C1 segment of cervical spinal cord (tissue), 14 donors: Measurements from ENCODE around the gene PPM1B.
"Not testable (repeated sequence)": the region's sequence is repeated elsewhere in the genome, so short reads cannot be mapped to it uniquely, and the experiment has no call there.

ENCODE experiments used
- DNase-seq, 14 donors: peaks; one replicate each; lab custom pipeline; 2025; lab: John Stamatoyannopoulos, UW

PPM1B gene

DNA sequence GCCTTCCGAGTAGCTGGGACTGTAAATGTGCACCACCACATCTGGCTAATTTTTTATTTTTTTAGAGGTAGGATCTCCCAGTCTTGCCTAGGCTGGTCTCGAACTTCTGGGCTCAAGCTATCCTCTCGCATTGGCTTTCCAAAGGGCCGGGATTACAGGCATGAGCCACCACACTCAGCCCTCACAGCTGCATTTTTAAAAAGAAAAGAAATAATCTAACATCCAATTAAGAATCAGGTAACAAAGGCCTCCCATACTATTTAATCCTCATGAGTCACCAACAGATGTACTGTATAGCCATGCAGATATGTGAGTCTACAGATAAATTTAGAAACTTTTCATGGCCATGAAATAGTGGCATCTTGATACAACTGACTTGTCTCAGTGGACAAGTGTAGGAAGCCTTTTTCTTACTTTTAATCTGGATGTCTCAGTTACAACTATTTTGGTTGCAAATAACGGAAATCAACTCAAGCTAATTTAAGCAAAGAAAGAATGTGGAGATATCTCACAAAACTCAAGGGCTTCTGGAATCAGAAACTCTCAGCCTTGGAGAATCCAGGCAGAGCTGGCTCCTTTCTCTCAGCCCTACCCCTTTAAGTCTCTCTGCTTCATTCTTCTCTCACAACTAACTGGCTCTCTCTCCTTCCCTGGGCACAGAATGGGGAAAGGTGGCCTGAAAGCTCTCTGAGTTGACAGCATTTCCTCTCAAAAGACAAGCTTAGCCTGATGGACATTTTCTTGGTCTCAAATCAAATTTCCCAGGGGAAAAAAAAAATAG lies 12.8 kb upstream of the PPM1B start:
- no peak for DNase-seq

GRCh38 chr2:44163777-44164176 lies 4.9 kb upstream of the PPM1B start:
- DNase-seq: no peak

- DNase-seq: no peak
Observed at GRCh38 chr2:44164617-44165016, 4.1 kb upstream of the PPM1B start.

- DNase-seq: no peak
Observed at GRCh38 chr2:44166096-44166495, 2.6 kb upstream of the PPM1B start.

DNA sequence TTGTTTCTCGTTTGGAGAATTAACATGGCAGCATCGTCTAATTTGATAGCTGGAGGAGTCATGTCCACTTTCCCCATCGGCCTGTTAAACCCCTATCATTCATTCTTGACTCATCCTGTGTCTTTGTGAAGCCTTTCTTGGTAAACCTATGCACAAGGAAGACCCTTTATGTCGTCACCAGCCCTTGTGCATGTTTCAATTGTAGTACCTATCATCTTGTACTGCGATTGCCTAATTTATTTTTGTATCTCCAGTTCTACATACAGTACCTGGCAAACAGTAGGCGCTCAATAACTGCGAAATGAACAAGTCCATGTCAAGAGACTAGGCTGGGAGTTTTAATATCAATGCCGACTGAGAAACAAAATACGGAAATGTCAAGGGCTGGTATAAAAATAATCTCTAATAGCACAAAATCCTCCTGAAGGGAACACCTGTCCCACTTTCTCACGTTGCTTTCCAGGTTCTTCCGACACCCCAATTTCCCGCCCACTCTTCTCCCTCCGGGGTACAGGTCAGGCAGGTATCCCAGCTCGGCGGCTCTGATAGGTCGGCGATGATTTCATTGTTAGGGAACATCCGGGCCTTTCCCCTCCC lies 1.3 kb upstream of the PPM1B start:
- DNase-seq: no peak

DNA sequence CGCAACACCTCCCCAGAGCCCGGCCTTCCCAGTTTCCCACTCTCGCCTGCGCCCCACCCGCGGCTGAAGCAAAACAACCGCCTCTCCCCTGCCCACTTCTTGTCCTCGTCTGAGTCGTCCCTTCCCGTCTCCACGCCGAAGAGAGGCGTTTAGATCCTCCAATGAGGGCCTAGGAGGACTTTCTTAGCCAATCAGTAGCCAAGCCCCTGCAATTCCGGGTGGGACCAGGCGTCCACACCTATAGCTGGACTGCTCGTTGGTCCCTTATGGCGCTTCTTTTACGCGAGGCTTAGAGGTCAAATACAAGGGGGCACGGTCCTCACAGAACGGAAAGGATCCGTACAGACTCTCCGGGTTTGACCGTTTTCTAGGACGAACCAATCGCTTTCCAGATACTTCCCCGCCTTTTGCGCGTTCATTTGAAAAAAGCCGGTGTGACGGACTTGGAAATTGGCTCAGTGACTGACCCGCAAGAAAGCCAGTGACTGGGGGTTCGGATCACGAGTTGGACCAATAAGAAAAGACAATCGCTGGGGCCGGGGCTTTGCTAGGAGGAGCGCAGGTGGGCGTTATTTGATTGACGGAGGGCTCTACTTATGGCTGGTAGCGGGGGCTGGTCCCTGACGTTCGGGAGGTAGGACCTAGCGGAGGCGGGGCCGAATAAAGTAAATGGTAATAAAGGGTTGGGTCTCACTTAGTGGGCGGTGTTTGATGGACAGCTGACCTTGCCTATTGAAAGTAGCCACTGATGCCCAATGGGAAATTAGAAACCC lies 581 bp upstream of the PPM1B start:
- peak; percentile 100 for DNase-seq

DNA sequence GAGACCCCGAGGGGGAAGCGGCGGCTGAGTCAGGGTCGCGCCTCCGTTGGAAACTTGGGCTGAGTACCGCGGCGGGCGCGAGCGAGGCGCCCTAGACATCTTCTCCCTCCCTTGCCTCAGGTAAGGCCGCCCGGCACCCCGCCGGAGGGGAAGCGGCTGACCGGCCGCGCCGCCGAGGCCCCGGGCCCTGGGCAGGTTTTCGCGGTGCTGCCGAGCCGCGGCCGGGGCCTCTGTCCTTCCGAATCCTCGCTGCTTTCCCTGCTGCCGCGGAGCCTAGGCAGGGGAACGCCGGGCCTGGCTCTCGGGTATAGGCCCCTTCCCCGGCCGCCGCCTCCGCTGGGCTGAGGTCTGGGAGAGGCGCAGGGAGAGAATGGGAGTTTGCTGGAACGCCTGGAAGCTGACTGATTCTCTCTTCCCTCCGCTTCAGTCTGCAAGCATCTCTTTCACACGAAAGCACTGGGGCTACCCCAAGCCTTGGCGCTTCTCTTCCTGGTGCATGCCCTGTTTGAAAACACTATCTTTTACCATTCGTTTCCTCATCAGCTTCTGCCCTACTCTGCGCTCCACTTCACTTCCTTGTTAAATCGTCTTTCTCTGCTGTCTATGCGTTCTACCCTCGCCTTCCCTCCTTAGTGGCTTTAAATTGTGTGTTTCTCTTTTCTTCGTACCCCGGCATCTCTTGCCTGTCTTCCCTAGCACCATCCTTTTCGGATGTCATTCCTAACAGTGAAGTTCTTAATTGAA lies 652 bp downstream of the PPM1B start:
- peak in 11 of 14 donors; percentile 22 to 80 (median 51) for DNase-seq

- peak in 1 of 14 donors; percentile 17 for DNase-seq
Observed at GRCh38 chr2:44170311-44170717, 1.6 kb downstream of the PPM1B start.

DNA sequence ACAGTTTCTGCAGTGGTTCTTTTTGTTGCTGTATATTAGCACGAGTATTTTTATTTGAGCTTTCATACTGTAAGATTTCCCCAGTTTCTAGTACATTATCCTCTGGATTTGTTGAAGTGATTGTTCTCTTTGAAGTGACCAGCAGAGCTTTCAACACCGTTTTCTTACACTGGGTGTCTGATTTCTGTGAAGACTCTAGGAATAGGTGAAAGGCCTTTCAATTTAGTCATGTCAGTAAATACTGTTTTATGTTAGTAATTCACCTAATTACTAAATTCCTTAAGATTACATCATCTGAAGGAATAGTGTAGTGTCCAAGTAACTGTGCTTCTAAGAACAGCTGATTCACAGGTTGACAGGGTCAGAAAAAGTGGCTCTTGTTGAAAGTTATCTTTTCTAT lies 2.3 kb downstream of the PPM1B start:
- DNase-seq: no peak

- DNase-seq: not testable (repeated sequence)
Observed at GRCh38 chr2:44171442-44171841, 2.8 kb downstream of the PPM1B start.

DNA sequence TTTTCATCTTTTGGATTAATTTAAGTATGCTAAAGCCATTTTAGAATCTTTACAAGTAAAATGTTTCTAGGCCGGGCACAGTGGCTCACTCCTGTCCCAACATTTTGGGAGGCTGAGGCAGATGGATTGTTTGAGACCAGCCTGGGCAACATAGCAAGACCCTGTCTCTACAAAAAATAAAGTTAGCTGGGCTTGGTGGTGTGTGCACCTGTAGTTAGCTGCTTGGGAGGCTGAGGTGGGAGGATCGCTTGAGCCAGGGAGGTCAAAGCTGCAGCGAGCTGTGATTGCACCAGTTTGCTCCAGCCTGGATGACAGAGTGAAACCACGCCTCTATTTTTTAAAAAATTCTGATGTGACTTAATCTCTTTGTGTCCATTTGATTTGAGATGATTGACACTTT lies 3.9 kb downstream of the PPM1B start:
- DNase-seq: no peak

- DNase-seq: no peak
Observed at GRCh38 chr2:44178950-44179349, 10.3 kb downstream of the PPM1B start.

DNA sequence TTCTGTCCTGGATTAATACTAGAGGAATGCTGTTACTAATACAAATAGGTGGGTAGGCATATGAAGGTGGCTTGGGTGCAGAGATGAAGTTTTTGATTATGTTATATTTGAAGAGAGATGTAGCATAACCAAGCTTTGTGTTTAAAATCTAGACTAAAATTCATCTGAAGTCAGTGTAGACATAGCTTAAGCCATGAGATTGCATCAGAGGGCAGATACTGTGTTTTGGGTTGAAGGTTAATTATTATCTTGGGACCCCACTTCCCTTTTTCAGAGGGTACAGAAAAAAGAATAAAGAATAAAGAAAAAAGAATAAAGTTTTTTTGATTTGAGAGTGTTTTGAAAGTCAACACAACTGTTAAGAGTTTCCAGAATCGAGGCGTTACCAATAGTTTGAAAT lies 13.0 kb downstream of the PPM1B start:
- DNase-seq: no peak

DNA sequence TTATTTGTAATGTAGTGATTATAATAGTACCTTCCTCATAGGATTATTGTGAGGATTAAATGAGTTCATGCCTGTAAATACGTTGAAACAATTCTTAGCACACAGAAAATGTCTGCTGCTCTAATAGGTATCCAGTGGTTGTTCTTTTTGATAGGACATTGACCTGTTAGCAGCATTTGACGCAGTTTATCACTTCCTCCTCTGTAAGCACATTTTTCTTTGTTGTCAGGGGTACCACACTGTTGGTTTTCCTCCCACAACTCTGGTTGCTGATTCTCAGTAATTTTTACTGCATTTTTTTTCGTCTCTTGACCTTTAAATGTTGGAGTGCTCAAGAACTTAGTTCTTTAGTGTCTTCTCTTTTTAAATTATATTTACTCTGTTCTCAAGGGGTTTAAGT lies 15.4 kb downstream of the PPM1B start:
- no peak for DNase-seq

- no peak for DNase-seq
Observed at GRCh38 chr2:44186810-44187209, 18.1 kb downstream of the PPM1B start.

- DNase-seq: no peak
Observed at GRCh38 chr2:44187251-44187650, 18.6 kb downstream of the PPM1B start.

GRCh38 chr2:44188696-44189095 lies 20.0 kb downstream of the PPM1B start:
- no peak for DNase-seq

DNA sequence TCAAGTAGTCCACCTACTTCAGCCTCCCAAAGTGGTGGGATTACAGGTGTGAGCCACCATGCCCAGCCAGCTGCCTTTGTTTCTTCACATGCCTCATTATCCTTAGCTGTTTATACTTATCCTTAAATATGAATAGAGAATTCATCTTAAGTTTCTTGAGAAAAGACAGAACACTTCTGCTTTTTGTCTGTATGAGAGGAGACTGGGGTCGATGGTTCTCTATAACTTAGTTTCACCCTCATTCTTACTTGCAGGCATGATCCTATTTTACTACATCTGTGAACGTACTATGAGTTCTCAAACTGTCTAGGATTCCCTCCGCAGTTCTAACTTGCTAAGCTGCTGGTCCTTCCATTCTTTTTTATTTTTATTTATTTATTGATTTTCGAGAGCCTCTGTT lies 20.4 kb downstream of the PPM1B start:
- no peak for DNase-seq

DNA sequence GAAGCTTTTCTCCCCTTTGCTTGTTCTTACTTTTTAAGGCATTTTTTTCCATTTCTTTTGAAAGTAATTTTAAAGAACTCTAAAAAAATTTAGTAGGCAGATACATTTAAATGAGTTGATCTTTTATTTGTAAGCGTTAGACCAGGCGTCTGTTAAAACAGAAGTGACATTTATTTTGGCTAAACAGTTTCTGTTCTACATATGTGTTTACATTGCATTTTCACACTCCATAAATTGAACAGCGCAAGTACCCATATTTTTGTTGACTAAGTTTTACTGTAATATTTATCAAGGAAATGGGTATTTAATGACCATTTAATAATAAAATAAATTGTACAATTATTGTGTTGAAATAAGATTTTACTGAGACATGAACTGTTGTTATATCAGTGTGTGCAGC lies 21.9 kb downstream of the PPM1B start:
- DNase-seq: no peak

DNA sequence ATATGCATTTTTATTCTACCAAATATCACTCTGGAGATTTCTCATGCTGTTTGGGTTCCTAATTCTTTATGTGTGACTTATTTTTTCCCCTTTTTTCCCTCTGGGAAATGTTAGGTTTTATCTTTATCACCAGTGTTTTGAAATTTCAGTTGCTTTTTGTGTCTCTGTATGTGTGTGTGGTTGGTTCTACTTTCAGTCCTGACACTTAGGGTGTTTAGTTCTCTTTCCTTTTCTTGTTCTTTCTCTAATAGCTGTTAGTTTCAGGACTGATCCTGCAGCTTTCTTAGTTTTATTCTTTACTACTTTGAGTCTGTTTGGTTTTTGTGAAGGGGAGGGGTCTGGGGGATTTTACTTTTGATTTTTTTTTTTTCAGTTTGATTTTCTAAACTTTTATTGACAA lies 23.1 kb downstream of the PPM1B start:
- DNase-seq: no peak

GRCh38 chr2:44192646-44193045 lies 24.0 kb downstream of the PPM1B start:
- DNase-seq: no peak

DNA sequence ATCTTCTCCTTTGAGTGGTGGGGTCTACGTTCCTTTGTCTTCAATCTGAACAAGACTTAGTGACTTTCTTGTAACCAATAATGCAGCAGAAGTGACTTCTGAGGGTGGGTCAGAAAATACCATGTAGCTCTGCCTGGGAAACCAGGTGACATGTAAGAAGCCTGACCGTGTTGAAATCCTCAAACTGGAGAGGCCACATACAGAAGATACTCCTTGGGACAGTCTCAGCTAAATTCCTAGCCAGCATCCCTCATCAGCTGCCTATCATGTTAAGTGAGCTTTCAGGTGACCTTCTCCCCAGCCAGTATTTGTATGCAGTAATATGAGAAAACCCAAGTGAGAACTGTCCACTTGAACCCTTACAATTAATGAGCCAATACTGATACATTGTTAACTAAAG lies 27.0 kb downstream of the PPM1B start:
- no peak for DNase-seq
